ENCODE data around the gene ATP7B.
A peak's percentile ranks its signal among the peaks of the same experiment; 100 is the strongest.
"Not testable (repeated sequence)": the region's sequence is repeated elsewhere in the genome, so short reads cannot be mapped to it uniquely, and the experiment has no call there.

The ATP7B gene

GRCh38 chr13:52010890-52011631 lies at the start of gene ATP7B:
TSS of gene ATP7B (minus strand) at chr13:52011450. CDS start at chr13:52011337, 113 bp downstream.
- no peak for DNase-seq

GRCh38 chr13:52053460-52053859 lies 42.2 kb upstream of the ATP7B start:
- DNase-seq = no peak

GRCh38 chr13:52051400-52051799 lies 40.1 kb upstream of the ATP7B start:
- DNase-seq = no peak

- DNase-seq = no peak
Observed at GRCh38 chr13:52048516-52048915, 37.3 kb upstream of the ATP7B start.

- DNase-seq = no peak
Observed at GRCh38 chr13:52047463-52047862, 36.2 kb upstream of the ATP7B start.

GRCh38 chr13:52043675-52044074 lies 32.4 kb upstream of the ATP7B start:
- no peak for DNase-seq

GRCh38 chr13:52036037-52036436 lies 24.8 kb upstream of the ATP7B start:
- no peak for DNase-seq

GRCh38 chr13:52034616-52035226 lies 23.5 kb upstream of the ATP7B start:
- DNase-seq = no peak

GRCh38 chr13:52033039-52033438 lies 21.8 kb upstream of the ATP7B start:
- no peak for DNase-seq

GRCh38 chr13:52030401-52030800 lies 19.2 kb upstream of the ATP7B start:
- not testable (repeated sequence) for DNase-seq

GRCh38 chr13:52029569-52029968 lies 18.3 kb upstream of the ATP7B start:
- no peak for DNase-seq

- DNase-seq = no peak
Observed at GRCh38 chr13:52027832-52028231, 16.6 kb upstream of the ATP7B start.

- no peak for DNase-seq
Observed at GRCh38 chr13:52026246-52026626, 15.0 kb upstream of the ATP7B start.

GRCh38 chr13:52025475-52026245 lies 14.4 kb upstream of the ATP7B start:
- DNase-seq = no peak

- no peak for DNase-seq
Observed at GRCh38 chr13:52024481-52024880, 13.2 kb upstream of the ATP7B start, which contains the start of gene UTP14C. TSS of gene UTP14C (plus strand) at chr13:52024691. CDS start at chr13:52028805, 4,114 bp downstream.

GRCh38 chr13:52022356-52022755 lies 11.1 kb upstream of the ATP7B start:
- DNase-seq = no peak

- no peak for DNase-seq
Observed at GRCh38 chr13:52020191-52020590, 8.9 kb upstream of the ATP7B start.

GRCh38 chr13:52016296-52016695 lies 5.0 kb upstream of the ATP7B start:
- no peak for DNase-seq

- DNase-seq = no peak
Observed at GRCh38 chr13:52012512-52012836, 1.2 kb upstream of the ATP7B start.

GRCh38 chr13:52011632-52012511 lies 622 bp upstream of the ATP7B start, which contains the start of gene ALG11:
TSS of gene ALG11 (plus strand) at chr13:52012398. CDS start at chr13:52012419, 21 bp downstream.
- DNase-seq = peak; percentile 91

GRCh38 chr13:52009946-52010345 lies 1.3 kb downstream of the ATP7B start:
- no peak for DNase-seq

GRCh38 chr13:52006523-52007245 lies 4.6 kb downstream of the ATP7B start:
- DNase-seq = no peak
